HepG2 (cell line): ENCODE results near the gene ASB17. TPM values are rescaled to one million over a fixed set of nuclear protein-coding genes. Genes with fewer than 3 reads are reported as not detected.

Source experiments
- ATAC-seq: fragments of 200-7000 bp; cut with Tn5 transposase; 3 replicates; pipeline ENCODE4 v1.9.1; 2020; ENCODE audit warnings: mild to moderate bottlenecking, moderate library complexity
- BruUV-seq: library from RNA; stranded (reverse); fragments of 400-500 nt; replicated peaks from 2 replicates; lab custom pipeline; 2021; lab: Mats Ljungman, UMichigan
- CTCF ChIA-PET: fragments of 300-600 bp; formaldehyde crosslinking; extraction: SDS; loops from one replicate; lab custom pipeline; 2021; ENCODE audit warnings: low total read pairs, inconsistent platforms, low intra/inter-chr PET ratio; lab: Yijun Ruan, JAX
- POLR2A ChIA-PET: fragments of 350-600 bp; sonication (Branson Sonifier 250); formaldehyde crosslinking; loops from one replicate; lab custom pipeline; 2020; ENCODE audit warnings: antibody characterized with exemption, inconsistent platforms; lab: Yijun Ruan, JAX
- DNase-seq: peaks from one replicate; pipeline ENCODE4 v3.0.0-alpha.2; 2015; ENCODE audit warnings: low spot score
- FAIRE-seq: peaks from 3 replicates; lab custom pipeline; 2011; peaks lifted over from hg19 to GRCh38; lab: Jason Lieb, UNC
- H2AFZ ChIP-seq: one replicate; pipeline ENCODE4 v1.6.1; 2011; ENCODE audit warnings: low read length, inconsistent platforms
- H3K27ac ChIP-seq: fragments of 300-600 bp; 3 replicates; pipeline ENCODE4 v1.8.0; 2011; ENCODE audit warnings: mixed run types, mild to moderate bottlenecking, mixed read lengths, low read length, inconsistent platforms; ENCODE audit not compliant: insufficient read depth; ENCODE audit errors: extremely low read length
- H3K27me3 ChIP-seq, 2 experiments: fragments of 200-600 bp in 1 of 2; 2 replicates in 1 of 2; 3 replicates in 1 of 2; pipeline versions ENCODE4 v1.6.0 to v1.8.0; 2011; ENCODE audit warnings: low read length in 2 of 2, mild to moderate bottlenecking in 2 of 2, moderate library complexity in 2 of 2, inconsistent platforms in 1 of 2; ENCODE audit not compliant: insufficient read depth in 2 of 2, control insufficient read depth in 1 of 2
- H3K36me3 ChIP-seq, 2 experiments: fragments of 200-600 bp in 1 of 2; replicated peaks in 1 of 2; 2 replicates in 1 of 2; 3 replicates in 1 of 2; pipeline versions ENCODE4 v1.5.1 to v1.8.0; 2011; ENCODE audit warnings: low read length in 2 of 2, inconsistent platforms in 1 of 2; ENCODE audit not compliant: insufficient read depth in 2 of 2, control insufficient read depth in 1 of 2
- H3K4me1 ChIP-seq: 2 replicates; pipeline ENCODE4 v1.5.1; 2012; ENCODE audit warnings: low read length, inconsistent platforms; ENCODE audit not compliant: insufficient read depth
- H3K4me2 ChIP-seq: 2 replicates; pipeline ENCODE4 v1.6.0; 2011; ENCODE audit warnings: low read depth, low read length, inconsistent platforms
- H3K4me3 ChIP-seq, 3 experiments: fragments of 200-600 bp in 1 of 3; sonication (generic), shearing (Covaris generic) in 1 of 3; replicated peaks in 1 of 3; 2 replicates each; pipeline ENCODE4 v1.5.1; 2011 to 2016; ENCODE audit warnings: low read length in 3 of 3, inconsistent platforms in 2 of 3, low read depth in 2 of 3, mild to moderate bottlenecking in 2 of 3, control low read depth in 1 of 3, mixed read lengths in 1 of 3; ENCODE audit not compliant: insufficient read depth in 1 of 3
- H3K79me2 ChIP-seq: one replicate; pipeline ENCODE4 v1.6.1; 2011; ENCODE audit warnings: low read length, inconsistent platforms; ENCODE audit not compliant: insufficient read depth
- H3K9ac ChIP-seq: 2 replicates; pipeline ENCODE4 v1.6.0; 2011; ENCODE audit warnings: mild to moderate bottlenecking, low read depth, low read length, inconsistent platforms; ENCODE audit not compliant: insufficient read depth
- H3K9me3 ChIP-seq: 2 replicates; pipeline ENCODE4 v1.5.1; 2012; ENCODE audit warnings: mild to moderate bottlenecking, low read length
- H4K20me1 ChIP-seq: 2 replicates; pipeline ENCODE4 v1.6.0; 2011; ENCODE audit warnings: inconsistent platforms, mild to moderate bottlenecking, low read length, moderate library complexity; ENCODE audit not compliant: insufficient read depth
- FOXP1 ChIP-seq, 2 experiments: fragments of 450-650 bp in 1 of 2; IDR thresholded peaks; 2 replicates each; pipeline ENCODE4 v1.6.1; 2017 to 2018; ENCODE audit warnings: antibody characterized with exemption in 1 of 2
- JARID2 ChIP-seq: sonication (generic); formaldehyde crosslinking; IDR thresholded peaks from 2 replicates; pipeline ENCODE4 v1.8.1; 2023; ENCODE audit warnings: missing genetic modification reagents, inconsistent platforms; ENCODE audit not compliant: insufficient replicate concordance
- KLF13 ChIP-seq: sonication (generic); formaldehyde crosslinking; IDR thresholded peaks from 2 replicates; pipeline ENCODE4 v1.4.0; 2020; ENCODE audit warnings: mild to moderate bottlenecking, missing genetic modification reagents
- NCOR1 ChIP-seq: fragments of 200-600 bp; sonication (generic); IDR thresholded peaks from 2 replicates; pipeline ENCODE4 v1.7.0; 2017; ENCODE audit warnings: antibody characterized with exemption, low read length, borderline replicate concordance
- NFIC ChIP-seq: IDR thresholded peaks from 2 replicates; pipeline ENCODE4 v1.6.1; 2012; ENCODE audit warnings: mild to moderate bottlenecking, low read length, inconsistent platforms
- RCOR2 ChIP-seq: IDR thresholded peaks from 2 replicates; pipeline ENCODE4 v1.6.1; 2016; ENCODE audit warnings: missing biosample characterization, missing genetic modification reagents
- SMC3 ChIP-seq: IDR thresholded peaks from 2 replicates; pipeline ENCODE4 v1.6.1; 2011; ENCODE audit warnings: low read length, improper control_type of control experiment
- SOX13 ChIP-seq, 3 experiments: fragments of 450-650 bp in 1 of 3; sonication (generic) in 1 of 3; formaldehyde crosslinking in 1 of 3; IDR thresholded peaks in 2 of 3; conservative IDR thresholded peaks in 1 of 3; 2 replicates each; pipeline versions ENCODE4 v1.5.0 to v1.6.1; 2016 to 2020; ENCODE audit warnings: antibody characterized with exemption in 1 of 3, mild to moderate bottlenecking in 1 of 3, missing compliant biosample characterization in 1 of 3, missing genetic modification reagents in 1 of 3, moderate library complexity in 1 of 3
- STAG1 ChIP-seq: sonication (generic); formaldehyde crosslinking; IDR thresholded peaks from 2 replicates; pipeline ENCODE4 v1.4.0; 2020; ENCODE audit warnings: missing genetic modification reagents
- ZNF251 ChIP-seq: sonication (generic); formaldehyde crosslinking; IDR thresholded peaks from 2 replicates; pipeline ENCODE4 v1.9.0; 2021; ENCODE audit warnings: mild to moderate bottlenecking, missing genetic modification reagents
- ZNF660 ChIP-seq: sonication (generic); formaldehyde crosslinking; IDR thresholded peaks from 2 replicates; pipeline ENCODE4 v1.5.1; 2020; ENCODE audit warnings: mild to moderate bottlenecking, low read depth, missing genetic modification reagents, borderline replicate concordance
- WGBS: methylation state at CpG from one replicate; pipeline ENCODE4 v1.1.6; 2017; ENCODE audit warnings: low lambda C conversion rate; 5-methylcytosine and 5-hydroxymethylcytosine counted together
- in situ Hi-C: cut with HindIII; loops from 2 replicates; pipeline ENCODE4 v1.10.0; 2017; ENCODE audit warnings: low pct_unique_long_range_greater_than_20kb; ENCODE audit not compliant: extremely low pct_ligation_motif_present
- intact Hi-C: fragments of 100-400 bp; cut with micrococcal nuclease; formaldehyde crosslinking; loops from one replicate; pipeline ENCODE4 v1.10.0; 2022; ENCODE audit not compliant: unreplicated experiment
- polyA plus RNA-seq, 8 experiments: library from polyadenylated mRNA; depleted of rRNA in 3 of 8; stranded (reverse) in 7 of 8; unstranded in 1 of 8; fragments of >200 nt; fragmentation: Illumina TruSeq in 4 of 8; extraction: Trizol in 4 of 8; gene quantifications; 2 replicates each; pipeline versions ENCODE4 v1.2.1 to v1.2.3, GENCODE V29; 2011 to 2016; ENCODE audit warnings: low read depth in 4 of 8, missing spikeins in 1 of 8, mixed read lengths in 1 of 8; ENCODE audit not compliant: insufficient read depth in 1 of 8
- total RNA-seq, 5 experiments: library from RNA; depleted of rRNA; stranded (reverse); fragments of >200 nt; fragmentation: Illumina TruSeq; extraction: Trizol; gene quantifications; 2 replicates each; pipeline ENCODE4 v1.2.3, GENCODE V29; 2016; ENCODE audit warnings: low read depth in 1 of 5
- TF ChIP-seq, protein P1 (sequence below): sonication (generic); formaldehyde crosslinking; IDR thresholded peaks from 2 replicates; pipeline ENCODE4 v1.5.1; 2020; ENCODE audit warnings: mild to moderate bottlenecking, moderate library complexity, missing genetic modification reagents
- TF ChIP-seq, protein P2 (sequence below): sonication (generic); formaldehyde crosslinking; IDR thresholded peaks from 2 replicates; pipeline ENCODE4 v1.4.0; 2020; ENCODE audit warnings: missing genetic modification reagents, borderline replicate concordance

The ASB17 gene
- total and polyA plus RNA-seq, 2 of the 13 experiments (the other 11 are each of a cell fraction or from before 2014, with no cell fraction given), result not detected

DNA sequence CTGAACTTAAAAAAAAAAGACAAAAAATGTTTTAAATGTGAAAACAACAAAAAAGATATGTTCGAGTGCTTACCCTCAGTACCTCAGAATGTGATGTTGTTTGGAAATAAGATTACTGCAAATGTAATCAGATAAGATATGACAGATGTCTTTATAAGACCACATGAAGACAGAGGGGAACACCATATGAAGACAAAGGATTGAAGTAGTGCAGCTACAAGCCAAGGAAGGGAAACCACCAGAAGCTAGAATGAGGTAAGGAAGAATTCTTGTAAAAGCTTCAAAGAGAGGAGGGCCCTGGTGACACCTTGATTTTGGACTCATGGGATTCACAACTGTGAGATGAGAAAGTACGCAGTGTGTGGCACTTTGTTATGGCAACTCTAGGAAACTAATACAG lies 15.4 kb downstream of the ASB17 start:
- in situ Hi-C loops, result no loop called here
- FAIRE-seq, result no peak
- WGBS, result 3% methylated on average over 2 of the region's 2 CpGs
- no peak for DNase-seq
- no peaks in the 10 kb centered on the region for H3K27me3 ChIP-seq
- no peaks in the 10 kb centered on the region for H4K20me1 ChIP-seq
- H3K36me3 ChIP-seq, result no peaks in the 10 kb centered on the region
- H3K27ac ChIP-seq, result no peak overlapping the region
- H2AFZ ChIP-seq, result no peak overlapping the region
- H3K9me3 ChIP-seq, result no peaks in the 10 kb centered on the region
- H3K79me2 ChIP-seq, result no peaks in the 10 kb centered on the region
- H3K9ac ChIP-seq, result no peak overlapping the region
- no peak overlapping the region for H3K4me3 ChIP-seq
- TF ChIP-seq NCOR1, result no peak
- no peak for TF ChIP-seq JARID2 (CRISPR knock-in tag)
- TF ChIP-seq FOXP1 (IDR thresholded peaks at IDR 0.05), result no peak
- no peak for TF ChIP-seq FOXP1 (CRISPR knock-in tag; IDR thresholded peaks at IDR 0.05)
- intact Hi-C loops, result no loop called here
- BruUV-seq, result no TSS peak
- no peak overlapping the region for H3K4me2 ChIP-seq
- no peaks in the 10 kb centered on the region for H3K4me1 ChIP-seq
- ChIA-PET CTCF (no interaction called here), POLR2A (no interaction called here)
- ATAC-seq, result no peak

DNA sequence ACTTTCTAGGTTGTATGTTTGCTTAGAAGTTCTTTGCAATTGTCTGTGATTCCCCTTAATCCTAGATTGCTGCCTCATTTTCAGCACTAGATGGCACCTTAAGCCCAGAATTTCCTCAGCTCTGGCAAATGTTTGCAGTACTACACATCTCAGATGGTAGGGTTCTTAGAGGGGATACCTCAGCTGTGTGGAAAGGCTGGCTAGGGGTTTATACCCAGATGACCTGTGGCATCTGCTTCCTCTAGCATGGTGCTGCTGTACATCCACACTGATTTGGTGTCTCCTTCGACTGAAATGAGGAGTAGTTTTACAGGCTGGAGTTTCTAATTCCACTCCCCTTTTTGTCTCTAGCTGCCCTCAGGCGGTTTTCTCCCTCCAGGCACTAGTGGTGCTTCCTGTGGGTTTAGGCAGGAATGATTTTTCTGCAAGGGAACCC lies 23.5 kb downstream of the ASB17 start:
- no TSS peak for BruUV-seq
- H3K36me3 ChIP-seq, result no peaks in the 10 kb centered on the region
- POLR2A ChIA-PET, result no interaction called here
- H3K9ac ChIP-seq, result no peak overlapping the region
- in situ Hi-C loops, result no loop called here
- CTCF ChIA-PET, result no interaction called here
- 0% methylated on average over 2 of the region's 2 CpGs for WGBS
- ATAC-seq, result peak; percentile 93
- FAIRE-seq, result peak; percentile 75
- no peaks in the 10 kb centered on the region for H3K4me1 ChIP-seq
- DNase-seq, result peak; percentile 31
- H3K79me2 ChIP-seq, result no peaks in the 10 kb centered on the region
- no peak overlapping the region for H3K27ac ChIP-seq
- H3K4me2 ChIP-seq, result no peak overlapping the region
- intact Hi-C loops, result loop anchor here (5.0 kb wide), 1 partner anchor 1234 kb away; no protein-coding TSS in a partner anchor
- H3K9me3 ChIP-seq, result peaks cover 8% of the 10 kb centered on the region; the same call in 1 of the 2 replicates
- H3K4me3 ChIP-seq, result no peak overlapping the region
- H2AFZ ChIP-seq, result no peak overlapping the region
- H3K27me3 ChIP-seq, result no peaks in the 10 kb centered on the region; a peak in 1 of 5 replicates
- no peaks in the 10 kb centered on the region for H4K20me1 ChIP-seq
- TF ChIP-seq, protein P1, sequence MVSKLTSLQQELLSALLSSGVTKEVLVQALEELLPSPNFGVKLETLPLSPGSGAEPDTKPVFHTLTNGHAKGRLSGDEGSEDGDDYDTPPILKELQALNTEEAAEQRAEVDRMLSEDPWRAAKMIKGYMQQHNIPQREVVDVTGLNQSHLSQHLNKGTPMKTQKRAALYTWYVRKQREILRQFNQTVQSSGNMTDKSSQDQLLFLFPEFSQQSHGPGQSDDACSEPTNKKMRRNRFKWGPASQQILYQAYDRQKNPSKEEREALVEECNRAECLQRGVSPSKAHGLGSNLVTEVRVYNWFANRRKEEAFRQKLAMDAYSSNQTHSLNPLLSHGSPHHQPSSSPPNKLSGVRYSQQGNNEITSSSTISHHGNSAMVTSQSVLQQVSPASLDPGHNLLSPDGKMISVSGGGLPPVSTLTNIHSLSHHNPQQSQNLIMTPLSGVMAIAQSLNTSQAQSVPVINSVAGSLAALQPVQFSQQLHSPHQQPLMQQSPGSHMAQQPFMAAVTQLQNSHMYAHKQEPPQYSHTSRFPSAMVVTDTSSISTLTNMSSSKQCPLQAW (CRISPR knock-in tag), result no peak
- TF ChIP-seq, protein P2, sequence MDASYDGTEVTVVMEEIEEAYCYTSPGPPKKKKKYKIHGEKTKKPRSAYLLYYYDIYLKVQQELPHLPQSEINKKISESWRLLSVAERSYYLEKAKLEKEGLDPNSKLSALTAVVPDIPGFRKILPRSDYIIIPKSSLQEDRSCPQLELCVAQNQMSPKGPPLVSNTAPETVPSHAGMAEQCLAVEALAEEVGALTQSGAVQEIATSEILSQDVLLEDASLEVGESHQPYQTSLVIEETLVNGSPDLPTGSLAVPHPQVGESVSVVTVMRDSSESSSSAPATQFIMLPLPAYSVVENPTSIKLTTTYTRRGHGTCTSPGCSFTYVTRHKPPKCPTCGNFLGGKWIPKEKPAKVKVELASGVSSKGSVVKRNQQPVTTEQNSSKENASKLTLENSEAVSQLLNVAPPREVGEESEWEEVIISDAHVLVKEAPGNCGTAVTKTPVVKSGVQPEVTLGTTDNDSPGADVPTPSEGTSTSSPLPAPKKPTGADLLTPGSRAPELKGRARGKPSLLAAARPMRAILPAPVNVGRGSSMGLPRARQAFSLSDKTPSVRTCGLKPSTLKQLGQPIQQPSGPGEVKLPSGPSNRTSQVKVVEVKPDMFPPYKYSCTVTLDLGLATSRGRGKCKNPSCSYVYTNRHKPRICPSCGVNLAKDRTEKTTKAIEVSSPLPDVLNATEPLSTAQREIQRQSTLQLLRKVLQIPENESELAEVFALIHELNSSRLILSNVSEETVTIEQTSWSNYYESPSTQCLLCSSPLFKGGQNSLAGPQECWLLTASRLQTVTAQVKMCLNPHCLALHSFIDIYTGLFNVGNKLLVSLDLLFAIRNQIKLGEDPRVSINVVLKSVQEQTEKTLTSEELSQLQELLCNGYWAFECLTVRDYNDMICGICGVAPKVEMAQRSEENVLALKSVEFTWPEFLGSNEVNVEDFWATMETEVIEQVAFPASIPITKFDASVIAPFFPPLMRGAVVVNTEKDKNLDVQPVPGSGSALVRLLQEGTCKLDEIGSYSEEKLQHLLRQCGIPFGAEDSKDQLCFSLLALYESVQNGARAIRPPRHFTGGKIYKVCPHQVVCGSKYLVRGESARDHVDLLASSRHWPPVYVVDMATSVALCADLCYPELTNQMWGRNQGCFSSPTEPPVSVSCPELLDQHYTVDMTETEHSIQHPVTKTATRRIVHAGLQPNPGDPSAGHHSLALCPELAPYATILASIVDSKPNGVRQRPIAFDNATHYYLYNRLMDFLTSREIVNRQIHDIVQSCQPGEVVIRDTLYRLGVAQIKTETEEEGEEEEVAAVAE (CRISPR knock-in tag), result no peak
- TF ChIP-seq RCOR2 (no peak), SOX13 (IDR thresholded peaks at IDR 0.05) (no peak), SOX13 (CRISPR knock-in tag; conservative IDR thresholded peaks at IDR 0.05 in 1 of 2, IDR thresholded peaks at IDR 0.05 in 1 of 2) (no peak), NFIC (no peak), STAG1 (CRISPR knock-in tag) (peak; percentile 74), ZNF251 (CRISPR knock-in tag) (no peak), SMC3 (peak; percentile 46; the same call in 1 of the 2 replicates), ZNF660 (CRISPR knock-in tag) (no peak), KLF13 (no peak)
